ENCODE results near the gene DOK1.

Gene DOK1

GRCh38 chr2:74603282-74604000, 48.9 kb downstream of the DOK1 start:
- DNase-seq (ENCODE audit: low read depth), result no peak

DNA sequence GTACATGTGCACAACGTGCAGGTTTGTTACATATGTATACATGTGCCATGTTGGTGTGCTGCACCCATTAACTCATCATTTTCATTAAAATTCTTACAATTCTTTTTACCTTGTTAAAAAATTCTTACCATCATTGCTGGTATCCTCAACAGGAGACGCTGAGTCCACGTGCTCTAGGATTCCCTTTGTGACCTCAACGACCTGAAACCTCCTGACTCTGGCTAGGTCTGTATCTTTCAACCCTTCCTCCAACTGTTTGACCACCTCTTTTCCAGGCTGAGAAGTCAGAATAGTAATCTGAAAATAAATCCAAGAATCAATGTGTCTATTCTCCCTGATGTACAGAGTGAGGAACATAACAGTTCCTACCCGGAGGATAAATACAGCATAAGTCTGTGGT, 52.4 kb downstream of the DOK1 start:
- DNase-seq (ENCODE audit: low read depth), result no peak
